Left renal pelvis (tissue), 4 donors: ENCODE results near the gene NLRP2B. TPM values are rescaled to one million over a fixed set of nuclear protein-coding genes. Genes with fewer than 3 reads are reported as not detected.
"Not testable (repeated sequence)": the region's sequence is repeated elsewhere in the genome, so short reads cannot be mapped to it uniquely, and the experiment has no call there.

Experiments
- DNase-seq, 4 donors: peaks; one replicate each; pipeline ENCODE4 v3.0.0-alpha.2; 2013; ENCODE audit warnings: low read depth in 4 of 4, low spot score in 3 of 4
- polyA plus RNA-seq, 4 donors: library from polyadenylated mRNA; unstranded; fragments of 120-200 nt; gene quantifications; one replicate each; pipeline ENCODE4 v1.2.1, GENCODE V29; 2013; ENCODE audit not compliant: insufficient read length in 4 of 4

NLRP2B gene
- polyA plus RNA-seq = under 1 TPM in 1 of 4 donors, not detected in 3; 0.06 TPM

- DNase-seq = no peak
These were observed at the start of gene NLRP2B for GRCh38 chrX:57680160-57680559. TSS of gene NLRP2B (minus strand) at chrX:57680260.

- DNase-seq = not testable (repeated sequence)
These were observed 45.9 kb upstream of the NLRP2B start for GRCh38 chrX:57725995-57726394.

- DNase-seq = no peak
These were observed 1.3 kb upstream of the NLRP2B start for GRCh38 chrX:57681341-57681740.

GRCh38 chrX:57678686-57679428, 1.2 kb downstream of the NLRP2B start:
- DNase-seq = no peak

GRCh38 chrX:57677132-57677858, 2.8 kb downstream of the NLRP2B start:
- no peak for DNase-seq

- DNase-seq = no peak
These were observed 4.7 kb downstream of the NLRP2B start for GRCh38 chrX:57675320-57675719.

- DNase-seq = no peak
These were observed 5.2 kb downstream of the NLRP2B start for GRCh38 chrX:57674861-57675260.

- DNase-seq = no peak
These were observed 10.1 kb downstream of the NLRP2B start for GRCh38 chrX:57669961-57670360.

GRCh38 chrX:57667010-57667409, 13.1 kb downstream of the NLRP2B start:
- no peak for DNase-seq

- no peak for DNase-seq
These were observed 25.0 kb downstream of the NLRP2B start for GRCh38 chrX:57655065-57655464.

- no peak for DNase-seq
These were observed 27.4 kb downstream of the NLRP2B start for GRCh38 chrX:57652705-57653104.

GRCh38 chrX:57651169-57651919, 28.7 kb downstream of the NLRP2B start:
- DNase-seq = no peak

- no peak for DNase-seq
These were observed 33.0 kb downstream of the NLRP2B start for GRCh38 chrX:57647020-57647419.

GRCh38 chrX:57643698-57644097, 36.4 kb downstream of the NLRP2B start:
- DNase-seq = no peak

GRCh38 chrX:57641338-57641737, 38.7 kb downstream of the NLRP2B start:
- no peak for DNase-seq

- no peak for DNase-seq
These were observed 39.4 kb downstream of the NLRP2B start for GRCh38 chrX:57640674-57641016.

GRCh38 chrX:57629438-57629837, 50.6 kb downstream of the NLRP2B start:
- DNase-seq = not testable (repeated sequence)
